ENCODE measurements around the gene CDO1.
A peak's percentile ranks its signal among the peaks of the same experiment; 100 is the strongest.

The CDO1 gene

DNA sequence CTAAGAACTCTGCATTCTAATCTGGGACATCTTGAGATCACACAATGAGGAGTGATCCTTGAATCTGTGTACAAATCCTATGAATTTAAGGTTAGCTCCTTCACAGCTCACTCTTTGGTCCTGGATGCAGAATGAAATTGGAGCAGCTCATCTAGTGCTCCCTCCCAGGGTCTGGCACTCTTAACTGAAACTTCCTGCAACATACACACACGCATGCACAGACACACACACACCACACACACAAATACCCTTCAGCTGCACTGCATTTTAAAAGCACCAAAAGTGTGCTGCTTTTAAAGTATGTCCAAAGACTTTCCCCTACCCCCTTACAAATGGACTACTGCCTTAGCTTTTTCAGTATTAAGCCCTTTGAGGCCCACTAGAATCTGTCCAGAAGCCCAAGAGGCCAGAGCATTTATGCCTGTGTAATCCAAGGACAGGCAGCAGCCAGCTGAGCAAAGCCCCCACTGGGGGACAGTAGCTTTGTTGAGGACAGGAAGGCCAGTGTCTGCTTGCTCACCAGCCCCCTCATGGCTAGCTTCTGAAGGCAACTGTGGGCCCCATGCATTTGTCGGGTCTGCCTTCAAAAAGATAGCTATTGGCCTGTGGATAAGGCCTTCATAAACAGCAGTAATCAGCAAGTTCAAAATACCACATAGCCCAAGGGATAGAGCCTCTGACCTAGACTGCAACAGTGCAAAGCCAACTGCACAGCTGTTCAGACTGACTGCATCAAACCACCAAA is 43.6 kb downstream of the CDO1 start:
- Histone ChIP-seq H3K36me3 (ENCODE audit: low read length) (no peaks in the 10 kb centered on the region), H3K27ac (ENCODE audit: low read depth, low read length) (no peak overlapping the region), H3F3A (ENCODE audit: insufficient read depth) (no peaks in the 10 kb centered on the region), H3K9me3 (ENCODE audit: insufficient read depth, low read length) (no peaks in the 10 kb centered on the region), H4K20me1 (ENCODE audit: low read depth, low read length) (no peaks in the 10 kb centered on the region), H2AFZ (ENCODE audit: low read depth, low read length, severe bottlenecking) (no peak overlapping the region), H3K4me3 (ENCODE audit: insufficient read depth, low read length, poor library complexity, severe bottlenecking) (no peak overlapping the region), H3K27me3 (ENCODE audit: low read length) (no peaks in the 10 kb centered on the region), H3K4me2 (ENCODE audit: low read depth, low read length, poor library complexity, severe bottlenecking) (no peak overlapping the region), H3K79me2 (ENCODE audit: insufficient read depth, low read length) (no peaks in the 10 kb centered on the region), H3K9ac (ENCODE audit: low read length) (no peak overlapping the region), H3K9me2 (replicated peaks; ENCODE audit: insufficient read depth, low read length) (no peaks in the 10 kb centered on the region)
- no peak for TF ChIP-seq CTCF (IDR thresholded peaks at IDR 0.05; ENCODE audit: insufficient read depth, low read length, poor library complexity, severe bottlenecking)
- TF ChIP-seq EZH2phosphoT487 (conservative IDR thresholded peaks at IDR 0.05; ENCODE audit: low read length), result no peak

DNA sequence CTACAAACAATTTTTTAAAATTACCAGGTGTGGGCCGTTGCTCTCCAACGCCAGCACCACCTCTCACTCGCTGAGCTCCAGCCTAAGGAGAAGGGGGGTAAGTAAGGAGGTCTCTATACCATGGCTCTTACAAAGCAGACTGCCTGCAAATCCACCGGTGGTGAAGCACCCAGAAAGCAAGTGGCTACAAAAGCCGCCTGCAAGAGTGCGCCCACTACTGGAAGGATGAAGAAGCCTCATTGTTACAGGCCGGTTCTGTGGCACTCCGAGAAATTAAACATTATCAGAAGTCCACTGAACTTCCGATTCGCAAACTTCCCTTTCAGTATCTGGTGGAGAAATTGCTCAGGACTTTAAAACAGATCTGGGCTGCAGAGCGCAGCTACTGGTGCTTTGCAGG is 46.0 kb downstream of the CDO1 start:
- Histone ChIP-seq H3K9me3 (ENCODE audit: insufficient read depth, low read length) (no peaks in the 10 kb centered on the region), H3K27me3 (ENCODE audit: low read length) (no peaks in the 10 kb centered on the region), H3K79me2 (ENCODE audit: insufficient read depth, low read length) (no peaks in the 10 kb centered on the region), H3K36me3 (ENCODE audit: low read length) (no peaks in the 10 kb centered on the region), H3K27ac (ENCODE audit: low read depth, low read length) (no peak overlapping the region), H3F3A (ENCODE audit: insufficient read depth) (no peaks in the 10 kb centered on the region), H4K20me1 (ENCODE audit: low read depth, low read length) (no peaks in the 10 kb centered on the region), H3K9ac (ENCODE audit: low read length) (no peak overlapping the region), H3K9me2 (replicated peaks; ENCODE audit: insufficient read depth, low read length) (no peaks in the 10 kb centered on the region), H3K4me3 (ENCODE audit: insufficient read depth, low read length, poor library complexity, severe bottlenecking) (no peak overlapping the region), H3K4me2 (ENCODE audit: low read depth, low read length, poor library complexity, severe bottlenecking) (no peak overlapping the region), H2AFZ (ENCODE audit: low read depth, low read length, severe bottlenecking) (no peak overlapping the region)
- TF ChIP-seq EZH2phosphoT487 (conservative IDR thresholded peaks at IDR 0.05; ENCODE audit: low read length), result no peak
- peak; percentile 65 for TF ChIP-seq CTCF (IDR thresholded peaks at IDR 0.05; ENCODE audit: insufficient read depth, low read length, poor library complexity, severe bottlenecking)

DNA sequence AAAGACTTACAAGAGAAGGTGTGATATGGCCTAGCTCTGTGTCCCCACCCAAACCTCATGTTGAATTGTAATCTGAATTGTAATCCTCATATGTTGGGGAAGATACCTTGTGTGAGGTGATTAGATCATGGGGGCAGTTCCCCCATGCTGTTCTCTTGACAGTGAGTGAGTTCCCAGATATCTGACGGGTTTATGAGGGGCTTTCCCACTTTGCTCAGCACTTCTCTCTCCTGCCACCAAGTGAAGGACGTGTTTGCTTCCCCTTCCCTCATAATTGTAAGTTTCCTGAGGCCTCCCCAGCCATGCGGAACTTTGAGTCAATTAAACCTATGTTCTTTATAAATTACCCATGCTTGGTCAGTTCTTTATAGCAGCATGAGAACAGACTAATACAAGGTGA is 49.0 kb downstream of the CDO1 start:
- Histone ChIP-seq H3K79me2 (ENCODE audit: insufficient read depth, low read length) (no peaks in the 10 kb centered on the region), H2AFZ (ENCODE audit: low read depth, low read length, severe bottlenecking) (no peak overlapping the region), H3K9me3 (ENCODE audit: insufficient read depth, low read length) (no peaks in the 10 kb centered on the region), H3K4me3 (ENCODE audit: insufficient read depth, low read length, poor library complexity, severe bottlenecking) (no peak overlapping the region), H4K20me1 (ENCODE audit: low read depth, low read length) (no peaks in the 10 kb centered on the region), H3K36me3 (ENCODE audit: low read length) (no peaks in the 10 kb centered on the region), H3K27ac (ENCODE audit: low read depth, low read length) (no peak overlapping the region), H3K27me3 (ENCODE audit: low read length) (no peaks in the 10 kb centered on the region), H3F3A (ENCODE audit: insufficient read depth) (no peaks in the 10 kb centered on the region), H3K9ac (ENCODE audit: low read length) (no peak overlapping the region), H3K9me2 (replicated peaks; ENCODE audit: insufficient read depth, low read length) (no peaks in the 10 kb centered on the region), H3K4me2 (ENCODE audit: low read depth, low read length, poor library complexity, severe bottlenecking) (no peak overlapping the region)
- TF ChIP-seq CTCF (IDR thresholded peaks at IDR 0.05; ENCODE audit: insufficient read depth, low read length, poor library complexity, severe bottlenecking), result no peak
- TF ChIP-seq EZH2phosphoT487 (conservative IDR thresholded peaks at IDR 0.05; ENCODE audit: low read length), result no peak

Data from SU-DHL-6 (cell line).